VCaP (cell line): Measurements from ENCODE around the gene ZBTB6.
"Not testable (repeated sequence)": the region's sequence is repeated elsewhere in the genome, so short reads cannot be mapped to it uniquely, and the experiment has no call there.

Experiments used
- H3K27ac ChIP-seq: fragments of 450-650 bp; 2 replicates; pipeline ENCODE4 v1.5.1; 2017
- TF ChIP-seq, protein P1 (sequence below): fragments of 450-650 bp; conservative IDR thresholded peaks from 2 replicates; pipeline ENCODE4 v1.5.1; 2017; ENCODE audit warnings: mild to moderate bottlenecking, moderate library complexity

The ZBTB6 gene

GRCh38 chr9:122888480-122888879 is 24.6 kb downstream of the ZBTB6 start:
- TF ChIP-seq, protein P1, sequence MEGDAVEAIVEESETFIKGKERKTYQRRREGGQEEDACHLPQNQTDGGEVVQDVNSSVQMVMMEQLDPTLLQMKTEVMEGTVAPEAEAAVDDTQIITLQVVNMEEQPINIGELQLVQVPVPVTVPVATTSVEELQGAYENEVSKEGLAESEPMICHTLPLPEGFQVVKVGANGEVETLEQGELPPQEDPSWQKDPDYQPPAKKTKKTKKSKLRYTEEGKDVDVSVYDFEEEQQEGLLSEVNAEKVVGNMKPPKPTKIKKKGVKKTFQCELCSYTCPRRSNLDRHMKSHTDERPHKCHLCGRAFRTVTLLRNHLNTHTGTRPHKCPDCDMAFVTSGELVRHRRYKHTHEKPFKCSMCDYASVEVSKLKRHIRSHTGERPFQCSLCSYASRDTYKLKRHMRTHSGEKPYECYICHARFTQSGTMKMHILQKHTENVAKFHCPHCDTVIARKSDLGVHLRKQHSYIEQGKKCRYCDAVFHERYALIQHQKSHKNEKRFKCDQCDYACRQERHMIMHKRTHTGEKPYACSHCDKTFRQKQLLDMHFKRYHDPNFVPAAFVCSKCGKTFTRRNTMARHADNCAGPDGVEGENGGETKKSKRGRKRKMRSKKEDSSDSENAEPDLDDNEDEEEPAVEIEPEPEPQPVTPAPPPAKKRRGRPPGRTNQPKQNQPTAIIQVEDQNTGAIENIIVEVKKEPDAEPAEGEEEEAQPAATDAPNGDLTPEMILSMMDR, result no peak
- H3K27ac ChIP-seq, result no peak overlapping the region

- TF ChIP-seq, protein P1, result no peak
- no peak overlapping the region for H3K27ac ChIP-seq
Measured at GRCh38 chr9:122883125-122883524, 30.0 kb downstream of the ZBTB6 start.

GRCh38 chr9:122879443-122879842 is 33.7 kb downstream of the ZBTB6 start:
- TF ChIP-seq, protein P1, result no peak

DNA sequence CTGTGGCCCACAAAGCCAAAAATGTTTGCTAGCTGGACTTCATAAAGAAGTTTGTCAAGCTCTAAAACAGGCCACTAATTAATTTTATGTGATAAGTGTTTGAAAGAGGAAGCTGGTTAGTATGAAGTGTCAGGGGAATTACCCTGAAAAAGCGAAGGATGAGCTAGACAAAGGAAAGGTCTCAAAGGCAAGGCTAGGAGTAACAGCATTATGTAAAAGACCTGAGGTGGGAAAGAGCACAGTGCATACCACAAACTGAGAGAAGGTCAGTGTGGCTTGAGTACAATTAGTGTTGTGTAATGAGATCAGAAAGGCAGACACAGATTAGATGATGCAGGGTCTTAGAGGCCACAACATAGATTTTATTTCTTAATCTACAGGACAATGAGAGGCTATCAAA is 37.6 kb downstream of the ZBTB6 start:
- no peak overlapping the region for H3K27ac ChIP-seq
- TF ChIP-seq, protein P1, result no peak

More at GRCh38 chr9:122879443-122879842, 33.7 kb downstream of the ZBTB6 start:
- no peak overlapping the region for H3K27ac ChIP-seq

GRCh38 chr9:122867276-122867675 is 45.8 kb downstream of the ZBTB6 start:
- H3K27ac ChIP-seq, result not testable (repeated sequence)

- TF ChIP-seq, protein P1, result no peak
- H3K27ac ChIP-seq, result no peak overlapping the region
Measured at GRCh38 chr9:122866079-122866478, 47.0 kb downstream of the ZBTB6 start.

DNA sequence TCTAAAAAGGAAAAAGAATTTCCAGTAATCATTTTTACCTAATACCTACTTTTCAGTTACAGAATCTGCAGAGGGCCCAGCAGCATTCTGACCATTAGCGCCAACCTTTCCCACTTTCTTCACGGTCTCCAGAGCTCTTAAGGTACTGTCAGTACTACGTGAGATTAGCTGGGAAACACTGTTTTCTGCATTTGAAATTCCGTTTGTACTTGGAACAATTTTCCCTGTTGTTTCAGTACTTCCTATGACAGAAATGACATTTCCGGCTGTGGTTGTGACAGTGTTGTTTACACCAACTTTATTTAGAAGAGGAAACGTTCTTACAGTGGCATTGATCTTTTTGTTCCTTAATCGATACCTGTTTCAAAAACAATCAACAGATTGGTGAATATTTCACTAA is 47.8 kb downstream of the ZBTB6 start:
- TF ChIP-seq, protein P1, result no peak
- no peak overlapping the region for H3K27ac ChIP-seq

DNA sequence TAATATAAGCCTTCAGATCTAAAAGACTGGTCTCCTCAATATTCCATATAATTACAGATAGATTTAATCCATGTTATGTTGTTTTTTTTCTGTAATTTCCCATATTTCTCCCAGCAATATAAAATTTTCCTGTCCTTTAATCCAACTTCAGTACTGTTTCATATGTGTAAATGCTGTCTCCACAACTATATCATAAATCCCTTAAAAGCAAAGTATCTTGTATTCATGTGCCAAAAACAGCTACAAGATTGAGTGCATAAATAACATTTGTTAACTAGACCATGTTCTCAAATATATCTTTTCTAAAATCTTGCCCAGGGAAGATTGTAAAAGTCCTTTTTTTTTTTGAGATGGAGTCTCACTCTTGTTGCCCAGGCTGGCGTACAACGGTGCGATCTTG is 49.7 kb downstream of the ZBTB6 start:
- TF ChIP-seq, protein P1, result no peak
- no peak overlapping the region for H3K27ac ChIP-seq
